ENCODE results near the gene ZNF710. TPM values are rescaled to one million over a fixed set of nuclear protein-coding genes. Genes with fewer than 3 reads are reported as not detected.

ZNF710 gene
- total and polyA plus RNA-seq, 2 experiments from 2014 or later, result 15.9 to 18.2 TPM

DNA sequence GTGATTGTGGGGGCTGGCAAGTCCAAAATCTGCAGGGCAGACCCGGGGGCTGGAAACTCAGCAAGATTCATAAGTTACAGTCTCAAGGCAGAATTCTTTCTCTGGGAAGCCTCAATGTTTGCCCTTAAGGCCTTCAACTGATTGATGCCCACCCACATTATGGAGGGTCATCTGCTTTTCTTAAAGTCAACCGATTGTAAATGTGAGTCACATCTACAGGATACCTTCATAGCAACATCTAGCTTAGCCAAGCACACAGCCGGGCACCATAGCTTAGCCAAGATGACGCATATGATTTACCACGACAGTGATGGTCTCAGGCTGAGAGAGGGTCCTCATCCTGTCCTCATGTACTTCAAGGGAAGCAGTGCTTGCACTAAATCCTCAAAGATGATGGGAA is 57.7 kb downstream of the ZNF710 start:
- no peak for DNase-seq (ENCODE audit: low spot score)
- Mint-ChIP-seq H3K27me3 (ENCODE audit: insufficient read depth, low read depth, poor library complexity) (peaks cover 25% of the 10 kb centered on the region), H3K4me1 (peaks cover 59% of the 10 kb centered on the region), H3K9me3 (no peaks in the 10 kb centered on the region), H3K27ac (peak overlapping the region; percentile 60; the same call in 1 of the 2 replicates), H3K4me3 (no peak overlapping the region), H3K36me3 (ENCODE audit: low read depth) (no peaks in the 10 kb centered on the region; the same call in 1 of the 3 replicates)
- no peak overlapping the region for H3K4me3 ChIP-seq
- peaks cover 37% of the 10 kb centered on the region for H3K4me1 ChIP-seq (ENCODE audit: insufficient read depth)
- no peaks in the 10 kb centered on the region for H3K36me3 ChIP-seq (ENCODE audit: insufficient read depth)
- no peaks in the 10 kb centered on the region for H3K27me3 ChIP-seq (ENCODE audit: insufficient read depth)
- no peak for ATAC-seq
- H3K9me2 ChIP-seq (ENCODE audit: insufficient read depth), result no peaks in the 10 kb centered on the region
- no peak overlapping the region for H3K4me2 ChIP-seq
- H2AFZ ChIP-seq, result no peak overlapping the region
- no peak overlapping the region for H3K27ac ChIP-seq (ENCODE audit: low read depth)
- H4K20me1 ChIP-seq (replicated peaks; ENCODE audit: insufficient read depth), result no peaks in the 10 kb centered on the region; the same call in 1 of the 2 replicates
- TF ChIP-seq ZNF331 (CRISPR knock-in tag; IDR thresholded peaks at IDR 0.05; ENCODE audit: low read depth) (no peak), NANOG (IDR thresholded peaks at IDR 0.05; ENCODE audit: borderline replicate concordance) (no peak), POLR2AphosphoS5 (IDR thresholded peaks at IDR 0.05; ENCODE audit: low read depth) (no peak), ZNF114 (CRISPR knock-in tag; IDR thresholded peaks at IDR 0.05) (no peak), EZH2 (IDR thresholded peaks at IDR 0.05; ENCODE audit: low read depth, unreplicated experiment) (no peak), CREB1 (CRISPR knock-in tag; IDR thresholded peaks at IDR 0.05; ENCODE audit: low read depth) (no peak), STAT1 (IDR thresholded peaks at IDR 0.05; ENCODE audit: unreplicated experiment) (no peak), EZH2phosphoT487 (IDR thresholded peaks at IDR 0.05; ENCODE audit: unreplicated experiment) (no peak), JUNB (IDR thresholded peaks at IDR 0.05; ENCODE audit: unreplicated experiment) (no peak)
- TF ChIP-seq, protein P1, sequence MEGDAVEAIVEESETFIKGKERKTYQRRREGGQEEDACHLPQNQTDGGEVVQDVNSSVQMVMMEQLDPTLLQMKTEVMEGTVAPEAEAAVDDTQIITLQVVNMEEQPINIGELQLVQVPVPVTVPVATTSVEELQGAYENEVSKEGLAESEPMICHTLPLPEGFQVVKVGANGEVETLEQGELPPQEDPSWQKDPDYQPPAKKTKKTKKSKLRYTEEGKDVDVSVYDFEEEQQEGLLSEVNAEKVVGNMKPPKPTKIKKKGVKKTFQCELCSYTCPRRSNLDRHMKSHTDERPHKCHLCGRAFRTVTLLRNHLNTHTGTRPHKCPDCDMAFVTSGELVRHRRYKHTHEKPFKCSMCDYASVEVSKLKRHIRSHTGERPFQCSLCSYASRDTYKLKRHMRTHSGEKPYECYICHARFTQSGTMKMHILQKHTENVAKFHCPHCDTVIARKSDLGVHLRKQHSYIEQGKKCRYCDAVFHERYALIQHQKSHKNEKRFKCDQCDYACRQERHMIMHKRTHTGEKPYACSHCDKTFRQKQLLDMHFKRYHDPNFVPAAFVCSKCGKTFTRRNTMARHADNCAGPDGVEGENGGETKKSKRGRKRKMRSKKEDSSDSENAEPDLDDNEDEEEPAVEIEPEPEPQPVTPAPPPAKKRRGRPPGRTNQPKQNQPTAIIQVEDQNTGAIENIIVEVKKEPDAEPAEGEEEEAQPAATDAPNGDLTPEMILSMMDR (conservative IDR thresholded peaks at IDR 0.05; ENCODE audit: low read depth in 2 of 2), result no peak
- TF ChIP-seq, protein P2, sequence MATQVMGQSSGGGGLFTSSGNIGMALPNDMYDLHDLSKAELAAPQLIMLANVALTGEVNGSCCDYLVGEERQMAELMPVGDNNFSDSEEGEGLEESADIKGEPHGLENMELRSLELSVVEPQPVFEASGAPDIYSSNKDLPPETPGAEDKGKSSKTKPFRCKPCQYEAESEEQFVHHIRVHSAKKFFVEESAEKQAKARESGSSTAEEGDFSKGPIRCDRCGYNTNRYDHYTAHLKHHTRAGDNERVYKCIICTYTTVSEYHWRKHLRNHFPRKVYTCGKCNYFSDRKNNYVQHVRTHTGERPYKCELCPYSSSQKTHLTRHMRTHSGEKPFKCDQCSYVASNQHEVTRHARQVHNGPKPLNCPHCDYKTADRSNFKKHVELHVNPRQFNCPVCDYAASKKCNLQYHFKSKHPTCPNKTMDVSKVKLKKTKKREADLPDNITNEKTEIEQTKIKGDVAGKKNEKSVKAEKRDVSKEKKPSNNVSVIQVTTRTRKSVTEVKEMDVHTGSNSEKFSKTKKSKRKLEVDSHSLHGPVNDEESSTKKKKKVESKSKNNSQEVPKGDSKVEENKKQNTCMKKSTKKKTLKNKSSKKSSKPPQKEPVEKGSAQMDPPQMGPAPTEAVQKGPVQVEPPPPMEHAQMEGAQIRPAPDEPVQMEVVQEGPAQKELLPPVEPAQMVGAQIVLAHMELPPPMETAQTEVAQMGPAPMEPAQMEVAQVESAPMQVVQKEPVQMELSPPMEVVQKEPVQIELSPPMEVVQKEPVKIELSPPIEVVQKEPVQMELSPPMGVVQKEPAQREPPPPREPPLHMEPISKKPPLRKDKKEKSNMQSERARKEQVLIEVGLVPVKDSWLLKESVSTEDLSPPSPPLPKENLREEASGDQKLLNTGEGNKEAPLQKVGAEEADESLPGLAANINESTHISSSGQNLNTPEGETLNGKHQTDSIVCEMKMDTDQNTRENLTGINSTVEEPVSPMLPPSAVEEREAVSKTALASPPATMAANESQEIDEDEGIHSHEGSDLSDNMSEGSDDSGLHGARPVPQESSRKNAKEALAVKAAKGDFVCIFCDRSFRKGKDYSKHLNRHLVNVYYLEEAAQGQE (IDR thresholded peaks at IDR 0.05; ENCODE audit: unreplicated experiment), result no peak
- TF ChIP-seq, protein P3, sequence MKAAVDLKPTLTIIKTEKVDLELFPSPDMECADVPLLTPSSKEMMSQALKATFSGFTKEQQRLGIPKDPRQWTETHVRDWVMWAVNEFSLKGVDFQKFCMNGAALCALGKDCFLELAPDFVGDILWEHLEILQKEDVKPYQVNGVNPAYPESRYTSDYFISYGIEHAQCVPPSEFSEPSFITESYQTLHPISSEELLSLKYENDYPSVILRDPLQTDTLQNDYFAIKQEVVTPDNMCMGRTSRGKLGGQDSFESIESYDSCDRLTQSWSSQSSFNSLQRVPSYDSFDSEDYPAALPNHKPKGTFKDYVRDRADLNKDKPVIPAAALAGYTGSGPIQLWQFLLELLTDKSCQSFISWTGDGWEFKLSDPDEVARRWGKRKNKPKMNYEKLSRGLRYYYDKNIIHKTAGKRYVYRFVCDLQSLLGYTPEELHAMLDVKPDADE (IDR thresholded peaks at IDR 0.05), result no peak
- TF ChIP-seq, protein P4, sequence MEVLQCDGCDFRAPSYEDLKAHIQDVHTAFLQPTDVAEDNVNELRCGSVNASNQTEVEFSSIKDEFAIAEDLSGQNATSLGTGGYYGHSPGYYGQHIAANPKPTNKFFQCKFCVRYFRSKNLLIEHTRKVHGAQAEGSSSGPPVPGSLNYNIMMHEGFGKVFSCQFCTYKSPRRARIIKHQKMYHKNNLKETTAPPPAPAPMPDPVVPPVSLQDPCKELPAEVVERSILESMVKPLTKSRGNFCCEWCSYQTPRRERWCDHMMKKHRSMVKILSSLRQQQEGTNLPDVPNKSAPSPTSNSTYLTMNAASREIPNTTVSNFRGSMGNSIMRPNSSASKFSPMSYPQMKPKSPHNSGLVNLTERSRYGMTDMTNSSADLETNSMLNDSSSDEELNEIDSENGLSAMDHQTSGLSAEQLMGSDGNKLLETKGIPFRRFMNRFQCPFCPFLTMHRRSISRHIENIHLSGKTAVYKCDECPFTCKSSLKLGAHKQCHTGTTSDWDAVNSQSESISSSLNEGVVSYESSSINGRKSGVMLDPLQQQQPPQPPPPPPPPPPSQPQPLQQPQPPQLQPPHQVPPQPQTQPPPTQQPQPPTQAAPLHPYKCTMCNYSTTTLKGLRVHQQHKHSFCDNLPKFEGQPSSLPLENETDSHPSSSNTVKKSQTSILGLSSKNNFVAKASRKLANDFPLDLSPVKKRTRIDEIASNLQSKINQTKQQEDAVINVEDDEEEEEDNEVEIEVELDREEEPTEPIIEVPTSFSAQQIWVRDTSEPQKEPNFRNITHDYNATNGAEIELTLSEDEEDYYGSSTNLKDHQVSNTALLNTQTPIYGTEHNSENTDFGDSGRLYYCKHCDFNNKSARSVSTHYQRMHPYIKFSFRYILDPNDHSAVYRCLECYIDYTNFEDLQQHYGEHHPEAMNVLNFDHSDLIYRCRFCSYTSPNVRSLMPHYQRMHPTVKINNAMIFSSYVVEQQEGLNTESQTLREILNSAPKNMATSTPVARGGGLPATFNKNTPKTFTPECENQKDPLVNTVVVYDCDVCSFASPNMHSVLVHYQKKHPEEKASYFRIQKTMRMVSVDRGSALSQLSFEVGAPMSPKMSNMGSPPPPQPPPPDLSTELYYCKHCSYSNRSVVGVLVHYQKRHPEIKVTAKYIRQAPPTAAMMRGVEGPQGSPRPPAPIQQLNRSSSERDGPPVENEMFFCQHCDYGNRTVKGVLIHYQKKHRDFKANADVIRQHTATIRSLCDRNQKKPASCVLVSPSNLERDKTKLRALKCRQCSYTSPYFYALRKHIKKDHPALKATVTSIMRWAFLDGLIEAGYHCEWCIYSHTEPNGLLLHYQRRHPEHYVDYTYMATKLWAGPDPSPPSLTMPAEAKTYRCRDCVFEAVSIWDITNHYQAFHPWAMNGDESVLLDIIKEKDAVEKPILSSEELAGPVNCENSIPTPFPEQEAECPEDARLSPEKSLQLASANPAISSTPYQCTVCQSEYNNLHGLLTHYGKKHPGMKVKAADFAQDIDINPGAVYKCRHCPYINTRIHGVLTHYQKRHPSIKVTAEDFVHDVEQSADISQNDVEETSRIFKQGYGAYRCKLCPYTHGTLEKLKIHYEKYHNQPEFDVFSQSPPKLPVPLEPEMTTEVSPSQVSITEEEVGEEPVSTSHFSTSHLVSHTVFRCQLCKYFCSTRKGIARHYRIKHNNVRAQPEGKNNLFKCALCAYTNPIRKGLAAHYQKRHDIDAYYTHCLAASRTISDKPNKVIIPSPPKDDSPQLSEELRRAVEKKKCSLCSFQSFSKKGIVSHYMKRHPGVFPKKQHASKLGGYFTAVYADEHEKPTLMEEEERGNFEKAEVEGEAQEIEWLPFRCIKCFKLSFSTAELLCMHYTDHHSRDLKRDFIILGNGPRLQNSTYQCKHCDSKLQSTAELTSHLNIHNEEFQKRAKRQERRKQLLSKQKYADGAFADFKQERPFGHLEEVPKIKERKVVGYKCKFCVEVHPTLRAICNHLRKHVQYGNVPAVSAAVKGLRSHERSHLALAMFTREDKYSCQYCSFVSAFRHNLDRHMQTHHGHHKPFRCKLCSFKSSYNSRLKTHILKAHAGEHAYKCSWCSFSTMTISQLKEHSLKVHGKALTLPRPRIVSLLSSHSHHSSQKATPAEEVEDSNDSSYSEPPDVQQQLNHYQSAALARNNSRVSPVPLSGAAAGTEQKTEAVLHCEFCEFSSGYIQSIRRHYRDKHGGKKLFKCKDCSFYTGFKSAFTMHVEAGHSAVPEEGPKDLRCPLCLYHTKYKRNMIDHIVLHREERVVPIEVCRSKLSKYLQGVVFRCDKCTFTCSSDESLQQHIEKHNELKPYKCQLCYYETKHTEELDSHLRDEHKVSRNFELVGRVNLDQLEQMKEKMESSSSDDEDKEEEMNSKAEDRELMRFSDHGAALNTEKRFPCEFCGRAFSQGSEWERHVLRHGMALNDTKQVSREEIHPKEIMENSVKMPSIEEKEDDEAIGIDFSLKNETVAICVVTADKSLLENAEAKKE (CRISPR knock-in tag; IDR thresholded peaks at IDR 0.05), result no peak
- peaks cover 9% of the 10 kb centered on the region; the same call in 1 of the 2 replicates for H3F3A ChIP-seq (replicated peaks; ENCODE audit: low read depth)
- no peaks in the 10 kb centered on the region for H3K79me2 ChIP-seq (replicated peaks; ENCODE audit: insufficient read depth)
